Loucy (cell line): ENCODE data around the gene FAT3.

Experiments
- H2AFZ ChIP-seq: fragments of 200-600 bp; sonication (generic); 2 replicates; pipeline ENCODE4 v1.6.0; 2016; ENCODE audit warnings: antibody characterized with exemption, mild to moderate bottlenecking, low read length, moderate library complexity
- H3F3A ChIP-seq: fragments of 200-600 bp; 2 replicates; pipeline ENCODE4 v1.6.0; 2016; ENCODE audit warnings: antibody characterized with exemption, low read depth, mild to moderate bottlenecking
- H3K27me3 ChIP-seq: fragments of 200-600 bp; sonication (generic); 2 replicates; pipeline ENCODE4 v1.6.1; 2014; ENCODE audit warnings: low read length, mild to moderate bottlenecking; ENCODE audit not compliant: insufficient read depth, poor library complexity, severe bottlenecking
- H3K36me3 ChIP-seq: fragments of 200-600 bp; sonication (generic); 2 replicates; pipeline ENCODE4 v1.6.1; 2016; ENCODE audit warnings: low read length; ENCODE audit not compliant: insufficient read depth
- H3K4me1 ChIP-seq: fragments of 200-600 bp; sonication (generic); 2 replicates; pipeline ENCODE4 v1.5.1; 2014; ENCODE audit warnings: low read length, mild to moderate bottlenecking; ENCODE audit not compliant: insufficient read depth, poor library complexity, severe bottlenecking
- H3K4me2 ChIP-seq: fragments of 200-600 bp; sonication (generic); 2 replicates; pipeline ENCODE4 v1.6.0; 2014; ENCODE audit warnings: antibody characterized with exemption, low read length, low read depth, mild to moderate bottlenecking; ENCODE audit not compliant: poor library complexity, severe bottlenecking
- H3K4me3 ChIP-seq: fragments of 200-600 bp; sonication (generic); 2 replicates; pipeline ENCODE4 v1.5.1; 2014; ENCODE audit warnings: low read length, mild to moderate bottlenecking, mixed read lengths; ENCODE audit not compliant: poor library complexity, severe bottlenecking
- H3K79me2 ChIP-seq: fragments of 200-600 bp; sonication (generic); 2 replicates; pipeline ENCODE4 v1.6.1; 2014; ENCODE audit warnings: low read length; ENCODE audit not compliant: insufficient read depth
- H3K9ac ChIP-seq: fragments of 200-600 bp; sonication (generic); 2 replicates; pipeline ENCODE4 v1.6.0; 2014; ENCODE audit warnings: mild to moderate bottlenecking, low read depth, low read length, moderate library complexity; ENCODE audit not compliant: poor library complexity, severe bottlenecking
- H3K9me2 ChIP-seq: fragments of 200-600 bp; sonication (generic); replicated peaks from 2 replicates; pipeline ENCODE4 v1.6.1; 2016; ENCODE audit warnings: low read depth, low read length, mixed read lengths
- H3K9me3 ChIP-seq: fragments of 200-600 bp; sonication (generic); 2 replicates; pipeline ENCODE4 v1.6.1; 2014; ENCODE audit warnings: mild to moderate bottlenecking, antibody characterized with exemption, low read length, low read depth; ENCODE audit not compliant: insufficient read depth
- H4K20me1 ChIP-seq: fragments of 200-600 bp; sonication (generic); 2 replicates; pipeline ENCODE4 v1.6.0; 2014; ENCODE audit warnings: antibody characterized with exemption, low read length, mild to moderate bottlenecking; ENCODE audit not compliant: insufficient read depth, poor library complexity, severe bottlenecking
- CTCF ChIP-seq: fragments of 200-600 bp; sonication (generic); conservative IDR thresholded peaks from 2 replicates; pipeline ENCODE4 v1.5.1; 2014; ENCODE audit warnings: mild to moderate bottlenecking, antibody characterized with exemption, low read length
- EZH2phosphoT487 ChIP-seq: fragments of 200-600 bp; IDR thresholded peaks from 2 replicates; pipeline ENCODE4 v1.6.1; 2018; ENCODE audit warnings: antibody characterized with exemption, mild to moderate bottlenecking, moderate library complexity, borderline replicate concordance

Gene FAT3

GRCh38 chr11:92264350-92264749 lies 39.7 kb downstream of the FAT3 start:
- Histone ChIP-seq H2AFZ (no peak overlapping the region), H3K79me2 (no peaks in the 10 kb centered on the region), H4K20me1 (no peaks in the 10 kb centered on the region), H3K9me2 (no peaks in the 10 kb centered on the region), H3K4me2 (no peak overlapping the region), H3K9ac (no peak overlapping the region), H3K27me3 (no peaks in the 10 kb centered on the region), H3K36me3 (no peaks in the 10 kb centered on the region), H3K4me1 (no peaks in the 10 kb centered on the region), H3F3A (no peaks in the 10 kb centered on the region), H3K4me3 (no peak overlapping the region), H3K9me3 (no peaks in the 10 kb centered on the region)
- TF ChIP-seq EZH2phosphoT487 (no peak), CTCF (no peak)

DNA sequence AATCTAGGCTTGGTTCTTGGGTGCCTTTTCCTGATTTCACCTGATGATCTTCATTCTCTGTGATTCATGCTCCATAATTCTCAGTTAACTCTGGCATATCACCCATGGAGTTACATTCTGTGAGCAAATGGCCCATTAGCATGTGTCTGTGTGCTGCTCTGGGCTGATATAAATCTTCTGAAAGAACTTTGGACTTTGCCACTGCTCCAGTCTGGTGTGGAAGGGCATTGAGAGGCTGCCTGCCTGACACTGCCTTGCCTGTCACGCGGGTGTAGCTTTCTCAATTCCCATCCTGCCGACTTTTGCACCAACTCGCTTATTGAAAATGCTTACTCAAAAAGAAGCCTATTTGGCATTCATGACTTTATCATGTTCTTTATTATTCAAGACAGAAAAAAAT lies 42.2 kb downstream of the FAT3 start:
- TF ChIP-seq CTCF (no peak), EZH2phosphoT487 (no peak)
- Histone ChIP-seq H3K9me2 (no peaks in the 10 kb centered on the region), H3K4me1 (no peaks in the 10 kb centered on the region), H3K79me2 (no peaks in the 10 kb centered on the region), H3K4me3 (no peak overlapping the region), H3K36me3 (no peaks in the 10 kb centered on the region), H3F3A (no peaks in the 10 kb centered on the region), H2AFZ (no peak overlapping the region), H3K9me3 (no peaks in the 10 kb centered on the region), H4K20me1 (no peaks in the 10 kb centered on the region), H3K4me2 (no peak overlapping the region), H3K27me3 (no peaks in the 10 kb centered on the region), H3K9ac (no peak overlapping the region)

DNA sequence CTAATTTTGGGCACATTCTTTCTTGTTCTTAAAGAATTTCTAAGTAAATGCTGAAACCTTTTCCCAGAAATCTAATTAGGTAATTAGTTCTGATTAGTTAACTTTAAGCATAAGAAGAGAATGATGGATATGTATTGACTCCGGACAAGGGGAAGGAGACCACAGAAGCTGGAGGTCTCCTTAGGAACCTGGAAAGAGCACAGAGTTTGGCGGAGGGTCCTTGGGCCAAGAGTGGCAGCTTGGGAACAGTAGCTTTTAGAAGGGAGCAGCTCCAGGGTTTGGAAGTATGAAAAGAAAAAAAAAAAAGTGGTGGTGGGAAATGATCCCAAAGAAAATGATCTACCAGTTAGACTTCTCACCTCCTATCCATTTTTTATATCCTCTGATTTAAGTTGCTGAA lies 42.7 kb downstream of the FAT3 start:
- Histone ChIP-seq H4K20me1 (no peaks in the 10 kb centered on the region), H3K79me2 (no peaks in the 10 kb centered on the region), H3K4me3 (no peak overlapping the region), H3K36me3 (no peaks in the 10 kb centered on the region), H2AFZ (no peak overlapping the region), H3F3A (no peaks in the 10 kb centered on the region), H3K4me2 (no peak overlapping the region), H3K9me3 (no peaks in the 10 kb centered on the region), H3K9me2 (no peaks in the 10 kb centered on the region), H3K9ac (no peak overlapping the region), H3K4me1 (no peaks in the 10 kb centered on the region), H3K27me3 (no peaks in the 10 kb centered on the region)
- TF ChIP-seq CTCF: no peak
- TF ChIP-seq EZH2phosphoT487: no peak
